ENCODE measurements around the gene AHNAK2. TPM values are rescaled to one million over a fixed set of nuclear protein-coding genes. Genes with fewer than 3 reads are reported as not detected.

Gene AHNAK2
- total and polyA plus RNA-seq, 2 donors (not counting 1 experiment from before 2014, with no cell fraction given), result not detected

DNA sequence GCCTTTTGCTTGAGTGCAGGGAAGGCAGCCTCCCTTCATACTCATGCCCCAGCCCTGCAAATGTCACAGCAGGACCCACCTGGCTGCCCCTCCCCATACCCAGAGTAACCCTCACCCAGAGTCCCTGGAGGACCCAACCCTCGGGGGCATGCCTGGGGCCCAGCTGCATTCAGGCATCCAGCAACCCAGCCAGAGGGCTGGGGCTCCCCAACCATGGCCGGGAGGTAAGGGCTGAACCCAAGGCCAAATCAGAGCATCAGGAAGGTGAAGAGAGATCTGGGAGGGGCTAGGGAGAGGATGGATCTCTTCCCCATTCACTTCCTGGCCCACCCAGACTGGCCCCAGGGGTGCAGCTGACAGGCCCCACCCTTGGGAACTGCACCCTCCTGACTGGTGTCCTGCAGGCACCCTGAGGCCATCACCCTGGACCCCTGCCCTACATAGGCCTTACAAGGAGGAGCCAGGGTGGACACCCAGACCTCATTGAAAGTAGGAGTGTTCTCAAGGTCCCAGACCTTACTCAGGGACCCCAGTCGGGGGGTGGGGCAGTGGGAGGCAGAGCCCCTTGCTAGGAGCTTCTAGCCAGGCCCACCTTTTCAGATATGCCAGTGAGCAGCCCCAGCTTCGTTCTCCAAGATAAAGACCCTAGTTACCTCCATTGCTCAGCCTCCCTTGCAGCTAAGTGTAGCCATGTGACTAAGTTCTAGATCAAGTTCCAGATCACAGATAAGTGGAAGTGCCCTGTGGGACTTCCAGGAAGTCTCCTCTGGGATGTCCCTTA is 54.3 kb downstream of the AHNAK2 start:
- DNase-seq (peak; percentile 52), ATAC-seq (ENCODE audit: low read depth) (peak; percentile 42)
- TF ChIP-seq EZH2 (IDR thresholded peaks at IDR 0.05; ENCODE audit: borderline replicate concordance, insufficient read depth, low read depth, low read length, poor library complexity, severe bottlenecking), result no peak
- TF ChIP-seq, protein P1, sequence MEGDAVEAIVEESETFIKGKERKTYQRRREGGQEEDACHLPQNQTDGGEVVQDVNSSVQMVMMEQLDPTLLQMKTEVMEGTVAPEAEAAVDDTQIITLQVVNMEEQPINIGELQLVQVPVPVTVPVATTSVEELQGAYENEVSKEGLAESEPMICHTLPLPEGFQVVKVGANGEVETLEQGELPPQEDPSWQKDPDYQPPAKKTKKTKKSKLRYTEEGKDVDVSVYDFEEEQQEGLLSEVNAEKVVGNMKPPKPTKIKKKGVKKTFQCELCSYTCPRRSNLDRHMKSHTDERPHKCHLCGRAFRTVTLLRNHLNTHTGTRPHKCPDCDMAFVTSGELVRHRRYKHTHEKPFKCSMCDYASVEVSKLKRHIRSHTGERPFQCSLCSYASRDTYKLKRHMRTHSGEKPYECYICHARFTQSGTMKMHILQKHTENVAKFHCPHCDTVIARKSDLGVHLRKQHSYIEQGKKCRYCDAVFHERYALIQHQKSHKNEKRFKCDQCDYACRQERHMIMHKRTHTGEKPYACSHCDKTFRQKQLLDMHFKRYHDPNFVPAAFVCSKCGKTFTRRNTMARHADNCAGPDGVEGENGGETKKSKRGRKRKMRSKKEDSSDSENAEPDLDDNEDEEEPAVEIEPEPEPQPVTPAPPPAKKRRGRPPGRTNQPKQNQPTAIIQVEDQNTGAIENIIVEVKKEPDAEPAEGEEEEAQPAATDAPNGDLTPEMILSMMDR (IDR thresholded peaks at IDR 0.05), result no peak
- Histone ChIP-seq H3K4me3 (ENCODE audit: control extremely low read depth in 1 of 5, extremely low read depth in 1 of 5, insufficient read depth in 1 of 5, low read depth in 2 of 5, low read length in 4 of 5) (peak overlapping the region in 2 of 5 experiments; percentile 53 to 74), H3K4me1 (ENCODE audit: control insufficient read depth in 2 of 2, insufficient read depth in 2 of 2, low read length in 2 of 2) (peaks cover 52 to 60% of the 10 kb centered on the region in 2 donors), H3K27ac (ENCODE audit: low read length in 2 of 2) (peak overlapping the region; percentile 81 to 84), H3K36me3 (replicated peaks in 1 of 2; ENCODE audit: control extremely low read depth in 1 of 2, control insufficient read depth in 1 of 2, extremely low read depth in 1 of 2, insufficient read depth in 2 of 2, low read length in 1 of 2) (peaks cover 0 to 16% of the 10 kb centered on the region in 2 experiments), H3K9ac (ENCODE audit: low read length) (peak overlapping the region; percentile 73), H4K20me1 (ENCODE audit: control insufficient read depth, insufficient read depth, low read length, poor library complexity, severe bottlenecking) (peaks cover 22% of the 10 kb centered on the region), H3K4me2 (replicated peaks; ENCODE audit: low read depth, low read length, poor library complexity, severe bottlenecking) (peak overlapping the region; percentile 97), H2AFZ (ENCODE audit: insufficient read depth, low read depth, low read length, poor library complexity, severe bottlenecking) (no peak overlapping the region), H3K27me3 (replicated peaks in 1 of 4; ENCODE audit: control extremely low read depth in 1 of 4, control insufficient read depth in 3 of 4, insufficient read depth in 4 of 4, low read length in 3 of 4) (no peaks in the 10 kb centered on the region), H3K79me2 (ENCODE audit: control insufficient read depth, insufficient read depth, low read length) (peaks cover 40% of the 10 kb centered on the region), H3K9me3 (ENCODE audit: control extremely low read depth in 1 of 3, control insufficient read depth in 2 of 3, insufficient read depth in 1 of 3, low read length in 2 of 3) (peaks cover 0 to 11% (median 0%) of the 10 kb centered on the region in 3 donors)
- POLR2A ChIA-PET, result interaction anchor here (0.7 to 1.1 kb wide), 2 partner anchors 61 to 172 kb away, joined by 3 to 4 read pairs; no protein-coding TSS in a partner anchor
- Mint-ChIP-seq H3K9me3 (ENCODE audit: insufficient read depth) (no peaks in the 10 kb centered on the region), H3K4me1 (peaks cover 71% of the 10 kb centered on the region), H3K27me3 (no peaks in the 10 kb centered on the region), H3K4me3 (peak overlapping the region; percentile 86), H3K27ac (peak overlapping the region; percentile 89)
- CTCF ChIA-PET, result interaction anchor here (0.7 to 2.5 kb wide), 7 partner anchors 10 to 155 kb away, joined by 3 to 17 read pairs (median 4); no protein-coding TSS in a partner anchor
- WGBS (ENCODE audit: insufficient coverage), result 75% methylated on average over 2 of the region's 4 CpGs
- intact Hi-C loops (cut with micrococcal nuclease), result loop anchor here (1.0 kb wide), 1 partner anchor 9 kb away; no protein-coding TSS in a partner anchor

DNA sequence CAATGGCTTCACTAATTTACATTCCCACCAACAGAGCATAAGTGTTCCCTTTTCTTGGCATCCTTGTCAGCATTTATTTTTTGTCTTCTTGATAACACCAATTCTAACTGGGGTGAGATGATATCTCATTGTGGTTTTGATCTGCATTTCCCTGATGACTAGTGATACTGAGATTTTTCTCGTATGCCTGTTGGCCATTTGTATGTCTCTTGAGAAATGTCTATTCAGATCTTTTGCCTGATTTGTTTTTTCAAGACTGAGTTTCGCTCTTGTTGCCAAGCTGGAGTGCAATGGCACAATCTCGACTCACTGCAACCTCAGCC is 58.2 kb downstream of the AHNAK2 start:
- Histone ChIP-seq H3K9ac (ENCODE audit: low read length) (no peak overlapping the region), H2AFZ (ENCODE audit: insufficient read depth, low read depth, low read length, poor library complexity, severe bottlenecking) (no peak overlapping the region), H3K4me3 (ENCODE audit: control extremely low read depth in 1 of 5, extremely low read depth in 1 of 5, insufficient read depth in 1 of 5, low read depth in 2 of 5, low read length in 4 of 5) (no peak overlapping the region), H3K27ac (ENCODE audit: low read length in 2 of 2) (no peak overlapping the region), H4K20me1 (ENCODE audit: control insufficient read depth, insufficient read depth, low read length, poor library complexity, severe bottlenecking) (no peaks in the 10 kb centered on the region), H3K36me3 (replicated peaks in 1 of 2; ENCODE audit: control extremely low read depth in 1 of 2, control insufficient read depth in 1 of 2, extremely low read depth in 1 of 2, insufficient read depth in 2 of 2, low read length in 1 of 2) (no peaks in the 10 kb centered on the region), H3K27me3 (replicated peaks in 1 of 4; ENCODE audit: control extremely low read depth in 1 of 4, control insufficient read depth in 3 of 4, insufficient read depth in 4 of 4, low read length in 3 of 4) (no peaks in the 10 kb centered on the region), H3K9me3 (ENCODE audit: control extremely low read depth in 1 of 3, control insufficient read depth in 2 of 3, insufficient read depth in 1 of 3, low read length in 2 of 3) (peaks cover 0 to 11% (median 0%) of the 10 kb centered on the region in 3 donors), H3K79me2 (ENCODE audit: control insufficient read depth, insufficient read depth, low read length) (peaks cover 3% of the 10 kb centered on the region), H3K4me2 (replicated peaks; ENCODE audit: low read depth, low read length, poor library complexity, severe bottlenecking) (no peak overlapping the region), H3K4me1 (ENCODE audit: control insufficient read depth in 2 of 2, insufficient read depth in 2 of 2, low read length in 2 of 2) (peaks cover 24 to 25% of the 10 kb centered on the region in 2 donors)
- ATAC-seq (ENCODE audit: low read depth) (no peak), DNase-seq (no peak)
- Mint-ChIP-seq H3K27me3 (no peaks in the 10 kb centered on the region), H3K4me1 (peaks cover 41% of the 10 kb centered on the region), H3K4me3 (no peak overlapping the region), H3K9me3 (ENCODE audit: insufficient read depth) (no peaks in the 10 kb centered on the region), H3K27ac (no peak overlapping the region)
- 35% methylated on average over 2 of the region's 3 CpGs for WGBS (ENCODE audit: insufficient coverage)
- ChIA-PET CTCF (no interaction called here), POLR2A (no interaction called here)
- intact Hi-C loops (cut with micrococcal nuclease), result no loop called here
- TF ChIP-seq EZH2 (IDR thresholded peaks at IDR 0.05; ENCODE audit: borderline replicate concordance, insufficient read depth, low read depth, low read length, poor library complexity, severe bottlenecking), result no peak
- TF ChIP-seq, protein P1 (IDR thresholded peaks at IDR 0.05), result no peak
